ENCODE results near the gene SLC17A2. TPM values are rescaled to one million over a fixed set of nuclear protein-coding genes. Genes with fewer than 3 reads are reported as not detected.

SLC17A2 gene
- total and polyA plus RNA-seq, 12 donors = not detected

DNA sequence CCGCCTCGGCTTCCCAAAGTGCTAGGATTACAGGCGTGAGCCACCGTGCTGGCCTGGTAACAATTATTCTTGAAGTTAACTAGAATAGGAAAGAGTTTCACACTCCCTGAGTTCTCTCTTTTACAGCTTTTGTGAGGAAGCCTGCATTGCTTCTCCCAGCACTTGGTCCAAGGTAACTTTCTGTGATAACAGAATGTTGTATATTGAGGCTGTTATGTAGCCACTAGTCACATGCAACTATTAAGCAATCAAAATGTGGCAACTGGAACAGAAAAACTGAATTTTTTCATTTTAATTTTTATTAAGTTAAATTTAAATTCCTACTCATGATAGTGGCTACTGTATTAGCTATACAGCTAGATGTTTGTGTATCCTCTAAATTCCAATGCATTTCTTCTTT, 34.6 kb upstream of the SLC17A2 start:
- Histone ChIP-seq H3K27me3 (no peaks in the 10 kb centered on the region), H3K27ac (no peak overlapping the region), H3K36me3 (peaks cover 0 to 61% (median 18%) of the 10 kb centered on the region in 9 donors), H3K4me1 (peaks cover 2 to 75% (median 60%) of the 10 kb centered on the region in 9 donors), H3K4me3 (peak overlapping the region in 4 of 10 donors; percentile 3 to 75 (median 72)), H3K9me3 (peaks cover 0 to 4% (median 0%) of the 10 kb centered on the region in 11 donors)
- DNase-seq (no peak), ATAC-seq (no peak)
- WGBS, 2 donors = 93 to 94% methylated on average over 4 of the region's 4 CpGs
- intact Hi-C loops (cut with DNase I) = no loop called here
- TF ChIP-seq, protein P1, sequence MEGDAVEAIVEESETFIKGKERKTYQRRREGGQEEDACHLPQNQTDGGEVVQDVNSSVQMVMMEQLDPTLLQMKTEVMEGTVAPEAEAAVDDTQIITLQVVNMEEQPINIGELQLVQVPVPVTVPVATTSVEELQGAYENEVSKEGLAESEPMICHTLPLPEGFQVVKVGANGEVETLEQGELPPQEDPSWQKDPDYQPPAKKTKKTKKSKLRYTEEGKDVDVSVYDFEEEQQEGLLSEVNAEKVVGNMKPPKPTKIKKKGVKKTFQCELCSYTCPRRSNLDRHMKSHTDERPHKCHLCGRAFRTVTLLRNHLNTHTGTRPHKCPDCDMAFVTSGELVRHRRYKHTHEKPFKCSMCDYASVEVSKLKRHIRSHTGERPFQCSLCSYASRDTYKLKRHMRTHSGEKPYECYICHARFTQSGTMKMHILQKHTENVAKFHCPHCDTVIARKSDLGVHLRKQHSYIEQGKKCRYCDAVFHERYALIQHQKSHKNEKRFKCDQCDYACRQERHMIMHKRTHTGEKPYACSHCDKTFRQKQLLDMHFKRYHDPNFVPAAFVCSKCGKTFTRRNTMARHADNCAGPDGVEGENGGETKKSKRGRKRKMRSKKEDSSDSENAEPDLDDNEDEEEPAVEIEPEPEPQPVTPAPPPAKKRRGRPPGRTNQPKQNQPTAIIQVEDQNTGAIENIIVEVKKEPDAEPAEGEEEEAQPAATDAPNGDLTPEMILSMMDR (IDR thresholded peaks at IDR 0.05) = no peak

GRCh38 chr6:25963426-25964123, 33.1 kb upstream of the SLC17A2 start:
- H3K27me3 ChIP-seq = no peaks in the 10 kb centered on the region
- H3K9me3 ChIP-seq = peaks cover 0 to 9% (median 0%) of the 10 kb centered on the region in 11 donors
- H3K36me3 ChIP-seq = peaks cover 0 to 46% (median 12%) of the 10 kb centered on the region in 9 donors
- ATAC-seq = peak in 4 of 8 donors; percentile 4 to 15 (median 10)
- peak overlapping the region in 9 of 10 donors; percentile 87 to 98 (median 95) for H3K27ac ChIP-seq
- 11 to 13% methylated on average over 6 of the region's 6 CpGs for WGBS, 2 donors
- peak overlapping the region; percentile 38 to 75 (median 68) for H3K4me3 ChIP-seq
- intact Hi-C loops (cut with DNase I) = no loop called here
- DNase-seq = no peak
- TF ChIP-seq, protein P1 (IDR thresholded peaks at IDR 0.05) = no peak
- peaks cover 2 to 75% (median 53%) of the 10 kb centered on the region in 9 donors for H3K4me1 ChIP-seq

DNA sequence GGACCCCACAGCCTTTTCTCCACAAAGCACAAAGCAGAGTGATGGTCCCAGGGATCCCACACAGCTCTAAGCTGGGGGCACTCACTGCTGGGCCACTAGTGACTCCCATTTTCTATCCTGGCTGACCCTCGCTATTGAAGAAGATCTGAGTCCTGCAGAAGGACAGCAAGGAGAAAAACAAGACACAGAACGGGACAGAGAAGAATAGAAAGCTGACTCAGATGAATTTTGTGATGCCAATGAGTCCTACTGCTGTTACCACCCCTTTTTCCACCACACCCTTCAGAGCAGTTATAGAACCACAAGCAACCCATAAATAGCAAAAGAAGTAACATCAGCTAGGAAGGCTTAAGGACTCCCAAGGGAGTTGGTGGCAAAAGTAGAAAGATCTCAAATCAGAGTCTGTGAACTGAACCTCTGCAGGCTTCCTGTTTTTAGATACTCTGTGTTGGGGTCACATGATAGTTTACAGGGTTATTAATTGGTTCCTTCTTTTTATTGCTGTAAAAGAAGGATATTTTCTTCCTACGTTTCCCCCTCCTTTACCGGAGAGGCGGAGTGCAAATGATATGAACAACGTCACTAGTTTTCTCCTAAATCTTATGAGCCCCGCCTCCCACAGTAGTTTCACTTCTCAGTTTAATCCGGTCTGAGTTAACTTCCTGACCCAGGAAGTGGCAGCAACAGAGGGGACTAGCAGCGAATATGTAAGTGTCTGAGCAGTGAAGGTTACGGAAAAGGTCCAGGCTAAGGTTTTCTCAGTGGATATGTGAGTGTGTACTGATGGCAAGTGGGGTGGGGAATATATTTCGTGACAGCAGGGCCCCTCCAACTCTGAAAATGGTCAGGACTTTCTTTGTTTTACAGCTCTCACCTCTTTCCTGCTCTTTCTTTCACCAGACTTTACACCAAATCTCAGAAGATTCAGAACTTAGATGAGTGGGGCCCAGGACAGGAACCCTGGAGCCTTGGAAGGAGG, 31.9 kb upstream of the SLC17A2 start, which contains the start of gene TRIM38:
TSS of gene TRIM38 (plus strand) at position 654 of the 979 bp plus-strand sequence. CDS start 3,721 bp downstream, outside the sequence.
- DNase-seq (peak in 1 of 2 donors; percentile 90), ATAC-seq (peak; percentile 89 to 97 (median 94))
- H3K4me3 ChIP-seq = peak within 1 kb of the TSS; percentile 38 to 75 (median 68)
- intact Hi-C loops (cut with DNase I) = no loop called here
- peaks cover 0 to 12% (median 0%) of the 10 kb centered on the region in 11 donors for H3K9me3 ChIP-seq
- peaks cover 0 to 64% (median 42%) of the 10 kb centered on the region in 9 donors for H3K4me1 ChIP-seq
- TF ChIP-seq, protein P1 (IDR thresholded peaks at IDR 0.05) = no peak
- H3K27ac ChIP-seq = peak within 1 kb of the TSS; percentile 72 to 98 (median 94)
- WGBS, 2 donors = 23 to 29% methylated on average over 11 of the region's 11 CpGs
- H3K36me3 ChIP-seq = peaks cover 0 to 35% (median 12%) of the 10 kb centered on the region in 9 donors
- H3K27me3 ChIP-seq = no peaks in the 10 kb centered on the region
